Upper lobe of left lung (tissue), 6 donors: ENCODE data around the gene TMEM170B. TPM values are rescaled to one million over a fixed set of nuclear protein-coding genes. Genes with fewer than 3 reads are reported as not detected.

Experiments used
- ATAC-seq, 2 donors: fragments of 200-7000 bp; cut with Tn5 transposase; one replicate each; pipeline ENCODE4 v1.9.1; 2022; ENCODE audit warnings: mild to moderate bottlenecking in 2 of 2, moderate library complexity in 2 of 2; ENCODE audit not compliant: low FRiP score in 2 of 2
- DNase-seq, 2 donors: peaks; one replicate each; pipeline ENCODE4 v3.0.0-alpha.2; 2019 to 2020
- H3K27ac ChIP-seq, 4 donors: fragments of 200-600 bp; sonication (generic); one replicate each; pipeline ENCODE4 v1.5.1; 2016 to 2019
- H3K27me3 ChIP-seq, 4 donors: fragments of 200-600 bp; sonication (generic); one replicate each; pipeline ENCODE4 v1.5.1; 2017 to 2019
- H3K36me3 ChIP-seq, 4 donors: fragments of 200-600 bp; sonication (generic); one replicate each; pipeline ENCODE4 v1.5.1; 2016 to 2019
- H3K4me1 ChIP-seq, 4 donors: fragments of 200-600 bp; sonication (generic); one replicate each; pipeline ENCODE4 v1.5.1; 2018 to 2019
- H3K4me3 ChIP-seq, 4 donors: fragments of 200-600 bp; sonication (generic); one replicate each; pipeline ENCODE4 v1.5.1; 2017 to 2019; ENCODE audit warnings: mild to moderate bottlenecking in 2 of 4, moderate library complexity in 1 of 4
- H3K9me3 ChIP-seq, 4 donors: fragments of 200-600 bp; sonication (generic); one replicate each; pipeline ENCODE4 v1.5.1; 2018 to 2019
- CTCF ChIP-seq, 6 experiments: fragments of 450-650 bp in 4 of 6; fragments of 200-600 bp in 2 of 6; sonication (generic) in 2 of 6; IDR thresholded peaks; one replicate each; pipeline ENCODE4 v1.5.1; 2016 to 2019; ENCODE audit warnings: antibody characterized with exemption in 6 of 6
- EP300 ChIP-seq, 4 donors: sonication (generic); formaldehyde crosslinking; IDR thresholded peaks; one replicate each; pipeline ENCODE4 v1.5.1; 2017; ENCODE audit warnings: antibody characterized with exemption in 4 of 4, control low read depth in 2 of 4
- POLR2A ChIP-seq, 4 donors: fragments of 450-650 bp; IDR thresholded peaks; one replicate each; pipeline ENCODE4 v1.5.1; 2016 to 2017; ENCODE audit warnings: antibody characterized with exemption in 4 of 4, mild to moderate bottlenecking in 2 of 4
- POLR2AphosphoS5 ChIP-seq, 2 donors: sonication (generic); formaldehyde crosslinking; IDR thresholded peaks; one replicate each; pipeline ENCODE4 v1.5.1; 2017; ENCODE audit warnings: antibody characterized with exemption in 2 of 2
- WGBS, 2 donors: methylation state at CpG; one replicate each; pipeline ENCODE4 v1.1.5; 2017 to 2018; 5-methylcytosine and 5-hydroxymethylcytosine counted together
- total RNA-seq, 6 donors: library from RNA; depleted of rRNA in 4 of 6; stranded (reverse); fragments of >200 nt in 4 of 6; gene quantifications; one replicate each; pipeline versions ENCODE4 v1.1.0 to v1.2.1, GENCODE V29; 2016 to 2021
- donor health status: DM: no; HTN: no; CAD: no; lungs with moderate emphysema.
- donor health status: DM: no; HTN: yes; CAD: no; lungs with severe emphysema.

Gene TMEM170B
- total RNA-seq, 6 donors from 2014 or later = 3.0 to 12.9 (median 6.0) TPM

GRCh38 chr6:11608600-11609323 is 71.2 kb downstream of the TMEM170B start:
- Histone ChIP-seq H3K9me3 (no peaks in the 10 kb centered on the region), H3K27ac (peak overlapping the region; percentile 45 to 79 (median 54)), H3K27me3 (no peaks in the 10 kb centered on the region), H3K4me1 (peaks cover 39 to 51% (median 45%) of the 10 kb centered on the region in 4 donors), H3K4me3 (no peak overlapping the region), H3K36me3 (no peaks in the 10 kb centered on the region)
- TF ChIP-seq CTCF (IDR thresholded peaks at IDR 0.05) (no peak), POLR2A (IDR thresholded peaks at IDR 0.05) (no peak), POLR2AphosphoS5 (IDR thresholded peaks at IDR 0.05) (no peak), EP300 (IDR thresholded peaks at IDR 0.05) (no peak)
- WGBS, 2 donors = 73 to 78% methylated on average over 6 of the region's 6 CpGs
- DNase-seq = no peak
- ATAC-seq = no peak

DNA sequence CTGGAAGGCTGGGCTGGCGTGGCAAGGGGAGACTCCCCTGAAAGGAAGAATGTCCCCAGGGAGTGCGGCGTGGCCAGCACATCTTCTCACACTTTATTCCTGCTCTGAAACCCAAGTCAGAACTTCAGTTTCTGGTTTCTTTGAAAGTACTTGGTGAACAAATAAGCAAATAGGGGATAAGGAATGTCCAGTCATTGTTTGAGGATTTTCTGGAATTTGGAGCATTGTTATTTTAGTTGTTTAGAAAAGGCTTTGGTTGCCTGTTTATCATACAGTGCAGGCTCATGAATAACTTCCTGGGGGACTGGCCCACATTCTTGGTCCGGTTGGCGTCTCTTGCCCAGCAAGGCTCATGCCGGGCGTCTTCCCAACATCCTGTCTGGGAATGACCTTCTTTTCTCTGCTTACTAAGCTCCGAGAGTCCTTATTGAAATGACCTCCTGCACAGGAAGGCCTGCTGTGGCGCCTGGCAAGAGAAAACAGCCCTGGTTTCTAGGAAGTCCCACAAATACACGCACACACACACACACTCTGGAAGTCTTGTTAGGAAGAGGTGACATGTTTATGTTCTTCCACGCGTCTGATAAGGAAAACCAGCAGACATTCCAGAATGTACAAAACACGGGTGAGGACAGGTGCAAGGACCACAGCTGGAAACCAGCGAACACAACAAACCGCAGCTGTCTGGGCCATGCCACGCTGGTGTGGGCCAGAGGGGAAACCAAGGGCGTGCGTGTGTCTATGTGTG is 71.9 kb downstream of the TMEM170B start:
- no peak overlapping the region for H3K4me3 ChIP-seq
- no peaks in the 10 kb centered on the region for H3K9me3 ChIP-seq
- peaks cover 39 to 58% (median 45%) of the 10 kb centered on the region in 4 donors for H3K4me1 ChIP-seq
- ATAC-seq (peak; percentile 28 to 80), DNase-seq (peak; percentile 31 to 36)
- peak; percentile 57 to 80 for TF ChIP-seq POLR2AphosphoS5 (IDR thresholded peaks at IDR 0.05)
- no peak for TF ChIP-seq CTCF (IDR thresholded peaks at IDR 0.05)
- peak; percentile 13 to 55 (median 28) for TF ChIP-seq EP300 (IDR thresholded peaks at IDR 0.05)
- TF ChIP-seq POLR2A (IDR thresholded peaks at IDR 0.05) = no peak
- no peaks in the 10 kb centered on the region for H3K27me3 ChIP-seq
- H3K36me3 ChIP-seq = no peaks in the 10 kb centered on the region
- H3K27ac ChIP-seq = peak overlapping the region; percentile 45 to 79 (median 54)
- 51 to 56% methylated on average over 14 to 18 of the region's 18 CpGs for WGBS, 2 donors

DNA sequence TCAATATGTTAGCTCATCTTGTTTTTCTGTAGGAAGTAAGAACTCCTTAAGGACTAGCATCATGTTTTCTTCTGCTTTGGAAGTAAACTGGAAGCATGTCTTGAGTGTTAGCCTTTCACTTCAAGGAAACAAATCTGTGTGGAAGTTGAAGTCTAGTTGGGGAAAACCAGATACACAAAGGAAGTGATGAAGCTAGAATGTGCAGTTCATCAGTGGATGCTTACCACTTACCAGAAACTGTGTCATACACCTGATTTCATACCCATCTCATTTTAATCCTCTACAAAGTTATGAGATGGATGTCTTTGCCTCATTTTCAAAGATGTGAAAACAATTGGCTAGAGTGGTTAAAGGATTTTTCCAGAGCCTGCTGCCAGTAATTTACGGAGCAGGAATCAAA is 75.8 kb downstream of the TMEM170B start:
- no peak for ATAC-seq
- DNase-seq = no peak
- Histone ChIP-seq H3K4me3 (no peak overlapping the region), H3K27me3 (no peaks in the 10 kb centered on the region), H3K36me3 (no peaks in the 10 kb centered on the region), H3K4me1 (peaks cover 13 to 37% (median 17%) of the 10 kb centered on the region in 4 donors), H3K9me3 (no peaks in the 10 kb centered on the region), H3K27ac (no peak overlapping the region)
- 94 to 96% methylated on average over 1 of the region's 1 CpG for WGBS, 2 donors
- TF ChIP-seq CTCF (IDR thresholded peaks at IDR 0.05) (no peak), POLR2AphosphoS5 (IDR thresholded peaks at IDR 0.05) (no peak), EP300 (IDR thresholded peaks at IDR 0.05) (no peak), POLR2A (IDR thresholded peaks at IDR 0.05) (no peak)

- no peaks in the 10 kb centered on the region for H3K27me3 ChIP-seq
- DNase-seq (no peak), ATAC-seq (peak in 1 of 2 donors; percentile 35)
- WGBS, 2 donors = 54 to 62% methylated on average over 4 of the region's 4 CpGs
- H3K27ac ChIP-seq = peak overlapping the region in 2 of 4 donors; percentile 28 to 53
- H3K9me3 ChIP-seq = no peaks in the 10 kb centered on the region
- peaks cover 12 to 35% (median 13%) of the 10 kb centered on the region in 4 donors for H3K4me1 ChIP-seq
- no peaks in the 10 kb centered on the region for H3K36me3 ChIP-seq
- no peak overlapping the region for H3K4me3 ChIP-seq
- TF ChIP-seq EP300 (IDR thresholded peaks at IDR 0.05) (no peak), POLR2AphosphoS5 (IDR thresholded peaks at IDR 0.05) (no peak), POLR2A (IDR thresholded peaks at IDR 0.05) (no peak), CTCF (IDR thresholded peaks at IDR 0.05) (no peak)
Measured at GRCh38 chr6:11613858-11614257, 76.3 kb downstream of the TMEM170B start.
